Measurements from ENCODE around the gene ASPHD1.
"Not testable (repeated sequence)": the region's sequence is repeated elsewhere in the genome, so short reads cannot be mapped to it uniquely, and the experiment has no call there.

Gene ASPHD1

GRCh38 chr16:29905668-29906067 lies 5.4 kb downstream of the ASPHD1 start:
- no peak for FAIRE-seq
- no peak for DNase-seq (ENCODE audit: extremely low spot score, insufficient read length, low read depth)

GRCh38 chr16:29906520-29907244 lies 6.4 kb downstream of the ASPHD1 start:
- FAIRE-seq (no peak), DNase-seq (ENCODE audit: extremely low spot score, insufficient read length, low read depth) (no peak)

- DNase-seq (ENCODE audit: extremely low spot score, insufficient read length, low read depth) (no peak), FAIRE-seq (no peak)
Measured at GRCh38 chr16:29907973-29908372, 7.7 kb downstream of the ASPHD1 start.

- DNase-seq (ENCODE audit: extremely low spot score, insufficient read length, low read depth), result no peak
Measured at GRCh38 chr16:29908719-29909220, 8.5 kb downstream of the ASPHD1 start.

GRCh38 chr16:29909391-29909790 lies 9.1 kb downstream of the ASPHD1 start:
- DNase-seq (ENCODE audit: extremely low spot score, insufficient read length, low read depth) (no peak), FAIRE-seq (no peak)

More at GRCh38 chr16:29908719-29909220, 8.5 kb downstream of the ASPHD1 start:
- FAIRE-seq, result no peak

GRCh38 chr16:29909851-29910250 lies 9.6 kb downstream of the ASPHD1 start:
- not testable (repeated sequence) for DNase-seq (ENCODE audit: extremely low spot score, insufficient read length, low read depth); FAIRE-seq

GRCh38 chr16:29910819-29911675 lies 10.8 kb downstream of the ASPHD1 start:
- DNase-seq (ENCODE audit: extremely low spot score, insufficient read length, low read depth), result no peak
- no peak for FAIRE-seq

- FAIRE-seq (no peak), DNase-seq (ENCODE audit: extremely low spot score, insufficient read length, low read depth) (no peak)
Measured at GRCh38 chr16:29911676-29912010, 11.4 kb downstream of the ASPHD1 start.

- DNase-seq (ENCODE audit: extremely low spot score, insufficient read length, low read depth), result no peak
- no peak for FAIRE-seq
Measured at GRCh38 chr16:29912087-29912486, 11.8 kb downstream of the ASPHD1 start.

GRCh38 chr16:29913514-29913913 lies 13.2 kb downstream of the ASPHD1 start:
- FAIRE-seq (no peak), DNase-seq (ENCODE audit: extremely low spot score, insufficient read length, low read depth) (no peak)

GRCh38 chr16:29915590-29916247 lies 15.4 kb downstream of the ASPHD1 start:
- no peak for DNase-seq (ENCODE audit: extremely low spot score, insufficient read length, low read depth)
- no peak for FAIRE-seq

- DNase-seq (ENCODE audit: extremely low spot score, insufficient read length, low read depth), result no peak
- FAIRE-seq, result no peak
Measured at GRCh38 chr16:29916979-29917378, 16.7 kb downstream of the ASPHD1 start.

- FAIRE-seq, result no peak
- no peak for DNase-seq (ENCODE audit: extremely low spot score, insufficient read length, low read depth)
Measured at GRCh38 chr16:29920288-29921033, 20.2 kb downstream of the ASPHD1 start.

- DNase-seq (ENCODE audit: extremely low spot score, insufficient read length, low read depth) (no peak), FAIRE-seq (no peak)
Measured at GRCh38 chr16:29921034-29921385, 20.7 kb downstream of the ASPHD1 start.

- DNase-seq (ENCODE audit: extremely low spot score, insufficient read length, low read depth) (no peak), FAIRE-seq (no peak)
Measured at GRCh38 chr16:29922326-29922725, 22.0 kb downstream of the ASPHD1 start.

GRCh38 chr16:29922986-29923501 lies 22.8 kb downstream of the ASPHD1 start:
- no peak for DNase-seq (ENCODE audit: extremely low spot score, insufficient read length, low read depth)
- no peak for FAIRE-seq

GRCh38 chr16:29925105-29925756 lies 24.9 kb downstream of the ASPHD1 start:
- DNase-seq (ENCODE audit: extremely low spot score, insufficient read length, low read depth) (no peak), FAIRE-seq (no peak)

- FAIRE-seq (peak; percentile 78), DNase-seq (ENCODE audit: extremely low spot score, insufficient read length, low read depth) (peak; percentile 99)
Measured at GRCh38 chr16:29925781-29926710, 25.8 kb downstream of the ASPHD1 start, which contains the start of gene KCTD13. KCTD13 (minus strand) TSS chr16:29926226; CDS start chr16:29926033, 193 bp downstream.

Data from GM18507 (cell line).